Ovary (tissue), 9 donors: ENCODE measurements around the gene PCBP3. TPM values are rescaled to one million over a fixed set of nuclear protein-coding genes. Genes with fewer than 3 reads are reported as not detected.

ENCODE experiments used
- DNase-seq, 5 donors: peaks; one replicate each; pipeline ENCODE4 v3.0.0-alpha.2; 2019 to 2020
- H3K27ac ChIP-seq, 2 donors: fragments of 200-600 bp; one replicate each; pipeline versions ENCODE4 v1.5.1 to v1.8.0; 2019 to 2022
- H3K27me3 ChIP-seq: fragments of 200-600 bp; one replicate; pipeline ENCODE4 v1.8.0; 2022
- H3K36me3 ChIP-seq: fragments of 200-600 bp; sonication (generic); one replicate; pipeline ENCODE4 v1.5.1; 2019
- H3K4me1 ChIP-seq: one replicate; pipeline ENCODE4 v1.8.1; 2013; ENCODE audit warnings: mild to moderate bottlenecking, moderate library complexity; ENCODE audit not compliant: insufficient read depth
- H3K4me3 ChIP-seq: fragments of 200-600 bp; sonication (generic); one replicate; pipeline ENCODE4 v1.5.1; 2017
- H3K9me3 ChIP-seq, 2 donors: fragments of 200-600 bp in 1 of 2; sonication (generic) in 1 of 2; one replicate each; pipeline versions ENCODE4 v1.5.1 to v1.8.1; 2013 to 2019; ENCODE audit warnings: mild to moderate bottlenecking in 1 of 2, moderate library complexity in 1 of 2
- EP300 ChIP-seq: sonication (generic); formaldehyde crosslinking; IDR thresholded peaks from one replicate; pipeline ENCODE4 v1.6.1; 2017; ENCODE audit warnings: antibody characterized with exemption
- POLR2A ChIP-seq: fragments of 450-650 bp; IDR thresholded peaks from one replicate; pipeline ENCODE4 v1.6.1; 2017; ENCODE audit warnings: antibody characterized with exemption, mild to moderate bottlenecking, moderate library complexity
- WGBS, 3 donors: extraction: QIAGEN DNeasy Blood & Tissue Kit in 1 of 3; methylation state at CpG; one replicate each; pipeline versions ENCODE4 v1.1.5 to v1.1.7; 2013 to 2017; 5-methylcytosine and 5-hydroxymethylcytosine counted together
- intact Hi-C, 4 donors: fragments of 100-400 bp; cut with DNase I; formaldehyde crosslinking; loops; one replicate each; pipeline versions ENCODE4 v1.11.0 to v1.15.1; 2022 to 2023
- polyA plus RNA-seq, 2 donors: library from polyadenylated mRNA; stranded (reverse); fragments of 200-250 nt in 1 of 2; fragments of 350-450 nt in 1 of 2; fragmentation: Illumina TruSeq in 1 of 2; extraction: RNeasy Lipid Tissue Mini Kit (QIAGEN cat#74804) in 1 of 2; gene quantifications; one replicate each; pipeline ENCODE4 v1.2.3, GENCODE V29; 2013 to 2014
- total RNA-seq, 7 donors: library from RNA; depleted of rRNA in 2 of 7; stranded (reverse); fragments of >200 nt in 2 of 7; fragmentation: NEBNext Ultra II Directional in 3 of 7; extraction: Animal tissue kit (Norgen Biotek cat#: 25700) in 3 of 7; gene quantifications; one replicate each; pipeline versions ENCODE4 v1.1.0 to v1.2.4, GENCODE V29; 2016 to 2023
- TF ChIP-seq, protein P1 (sequence below), 3 donors: fragments of 450-650 bp in 2 of 3; fragments of 200-600 bp in 1 of 3; IDR thresholded peaks; one replicate each; pipeline versions ENCODE4 v1.5.1 to v1.8.0; 2016 to 2022; ENCODE audit warnings: antibody characterized with exemption in 3 of 3, mild to moderate bottlenecking in 1 of 3
- donor health status: DM: no; HTN: no; CAD: no; lungs with moderate emphysema.
- donor health status: DM: no; HTN: no; CAD: no.
- donor health status: Bipolar disorder and iron deficiency.
- donor health status: DM: yes; HTN: yes; CAD: no.
- donor health status: DM: no; HTN: no; CAD: no.
- donor health status: DM: yes; HTN: yes; CAD: no.

PCBP3 gene
- total and polyA plus RNA-seq, 9 donors: 2.4 to 10.1 (median 5.4) TPM

- TF ChIP-seq POLR2A: no peak
- TF ChIP-seq, protein P1, sequence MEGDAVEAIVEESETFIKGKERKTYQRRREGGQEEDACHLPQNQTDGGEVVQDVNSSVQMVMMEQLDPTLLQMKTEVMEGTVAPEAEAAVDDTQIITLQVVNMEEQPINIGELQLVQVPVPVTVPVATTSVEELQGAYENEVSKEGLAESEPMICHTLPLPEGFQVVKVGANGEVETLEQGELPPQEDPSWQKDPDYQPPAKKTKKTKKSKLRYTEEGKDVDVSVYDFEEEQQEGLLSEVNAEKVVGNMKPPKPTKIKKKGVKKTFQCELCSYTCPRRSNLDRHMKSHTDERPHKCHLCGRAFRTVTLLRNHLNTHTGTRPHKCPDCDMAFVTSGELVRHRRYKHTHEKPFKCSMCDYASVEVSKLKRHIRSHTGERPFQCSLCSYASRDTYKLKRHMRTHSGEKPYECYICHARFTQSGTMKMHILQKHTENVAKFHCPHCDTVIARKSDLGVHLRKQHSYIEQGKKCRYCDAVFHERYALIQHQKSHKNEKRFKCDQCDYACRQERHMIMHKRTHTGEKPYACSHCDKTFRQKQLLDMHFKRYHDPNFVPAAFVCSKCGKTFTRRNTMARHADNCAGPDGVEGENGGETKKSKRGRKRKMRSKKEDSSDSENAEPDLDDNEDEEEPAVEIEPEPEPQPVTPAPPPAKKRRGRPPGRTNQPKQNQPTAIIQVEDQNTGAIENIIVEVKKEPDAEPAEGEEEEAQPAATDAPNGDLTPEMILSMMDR (IDR thresholded peaks at IDR 0.05): no peak
- no peak for TF ChIP-seq EP300
- Histone ChIP-seq H3K27me3 (no peaks in the 10 kb centered on the region), H3K36me3 (no peaks in the 10 kb centered on the region), H3K27ac (no peak overlapping the region), H3K4me3 (no peak overlapping the region), H3K4me1 (no peaks in the 10 kb centered on the region), H3K9me3 (no peaks in the 10 kb centered on the region)
- WGBS, 3 donors: 61 to 69% (median 63%) methylated on average over 28 to 29 of the region's 33 CpGs
- intact Hi-C loops: no loop called here
- DNase-seq: no peak
Measured at GRCh38 chr21:45636951-45637646, 6.4 kb upstream of the PCBP3 start.

- H3K27ac ChIP-seq: no peak overlapping the region
- DNase-seq: no peak
- 59 to 80% (median 65%) methylated on average over 5 to 13 of the region's 13 CpGs for WGBS, 3 donors
- no peaks in the 10 kb centered on the region for H3K27me3 ChIP-seq
- H3K4me3 ChIP-seq: no peak overlapping the region
- no peaks in the 10 kb centered on the region for H3K4me1 ChIP-seq
- TF ChIP-seq, protein P1 (IDR thresholded peaks at IDR 0.05): no peak
- no peak for TF ChIP-seq EP300
- no peak for TF ChIP-seq POLR2A
- H3K36me3 ChIP-seq: no peaks in the 10 kb centered on the region
- H3K9me3 ChIP-seq: no peaks in the 10 kb centered on the region
- intact Hi-C loops: no loop called here
Measured at GRCh38 chr21:45637883-45638282, 5.6 kb upstream of the PCBP3 start.

GRCh38 chr21:45638707-45639106 lies 4.8 kb upstream of the PCBP3 start:
- 20 to 40% (median 26%) methylated on average over 8 of the region's 8 CpGs for WGBS, 3 donors
- intact Hi-C loops: no loop called here
- Histone ChIP-seq H3K9me3 (no peaks in the 10 kb centered on the region), H3K27me3 (no peaks in the 10 kb centered on the region), H3K36me3 (no peaks in the 10 kb centered on the region), H3K27ac (no peak overlapping the region), H3K4me3 (no peak overlapping the region), H3K4me1 (no peaks in the 10 kb centered on the region)
- TF ChIP-seq, protein P1 (IDR thresholded peaks at IDR 0.05): no peak
- TF ChIP-seq EP300: no peak
- no peak for TF ChIP-seq POLR2A
- no peak for DNase-seq

GRCh38 chr21:45639206-45640000 lies 4.1 kb upstream of the PCBP3 start:
- Histone ChIP-seq H3K9me3 (no peaks in the 10 kb centered on the region), H3K4me1 (no peaks in the 10 kb centered on the region), H3K4me3 (no peak overlapping the region), H3K36me3 (no peaks in the 10 kb centered on the region), H3K27me3 (no peaks in the 10 kb centered on the region), H3K27ac (no peak overlapping the region)
- no peak for DNase-seq
- TF ChIP-seq, protein P1 (IDR thresholded peaks at IDR 0.05): no peak
- no peak for TF ChIP-seq POLR2A
- no peak for TF ChIP-seq EP300
- 40 to 49% (median 42%) methylated on average over 11 of the region's 11 CpGs for WGBS, 3 donors
- intact Hi-C loops: no loop called here
